ENCODE data around the gene RAVER1. TPM values are rescaled to one million over a fixed set of nuclear protein-coding genes. Genes with fewer than 3 reads are reported as not detected.

Gene RAVER1
- total and polyA plus RNA-seq, 2 of the 13 experiments (the other 11 are each of a cell fraction or from before 2014, with no cell fraction given), result 3.6 to 7.9 TPM

DNA sequence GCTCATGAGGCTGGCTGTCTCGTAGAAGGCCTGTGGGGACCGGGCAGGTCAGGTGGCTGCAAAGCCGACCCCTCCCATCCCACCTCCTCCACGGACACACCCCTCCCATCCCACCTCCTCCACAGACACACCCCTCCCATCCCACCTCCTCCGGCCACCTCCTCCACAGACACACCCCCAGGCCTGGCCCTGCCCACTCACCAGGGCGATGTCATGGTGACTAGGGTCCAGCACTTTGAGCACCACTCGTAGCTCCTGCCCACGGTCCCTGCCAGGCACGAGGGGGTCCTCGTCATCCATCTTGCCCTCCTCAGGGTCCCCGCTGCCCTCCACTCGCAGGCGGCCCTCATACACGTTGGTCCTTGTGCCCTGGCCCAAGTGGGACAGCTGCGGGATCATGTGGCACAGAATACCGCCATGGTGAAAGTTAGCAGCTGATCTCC is 28.3 kb upstream of the RAVER1 start (continued):
- TF ChIP-seq, protein P1, sequence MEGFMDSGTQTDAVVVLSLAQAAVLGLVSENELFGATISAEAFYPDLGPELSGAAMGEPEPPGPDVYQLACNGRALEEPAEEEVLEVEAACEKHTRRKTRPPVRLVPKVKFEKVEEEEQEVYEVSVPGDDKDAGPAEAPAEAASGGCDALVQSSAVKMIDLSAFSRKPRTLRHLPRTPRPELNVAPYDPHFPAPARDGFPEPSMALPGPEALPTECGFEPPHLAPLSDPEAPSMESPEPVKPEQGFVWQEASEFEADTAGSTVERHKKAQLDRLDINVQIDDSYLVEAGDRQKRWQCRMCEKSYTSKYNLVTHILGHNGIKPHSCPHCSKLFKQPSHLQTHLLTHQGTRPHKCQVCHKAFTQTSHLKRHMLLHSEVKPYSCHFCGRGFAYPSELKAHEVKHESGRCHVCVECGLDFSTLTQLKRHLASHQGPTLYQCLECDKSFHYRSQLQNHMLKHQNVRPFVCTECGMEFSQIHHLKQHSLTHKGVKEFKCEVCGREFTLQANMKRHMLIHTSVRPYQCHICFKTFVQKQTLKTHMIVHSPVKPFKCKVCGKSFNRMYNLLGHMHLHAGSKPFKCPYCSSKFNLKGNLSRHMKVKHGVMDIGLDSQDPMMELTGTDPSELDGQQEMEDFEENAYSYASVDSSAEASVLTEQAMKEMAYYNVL (CRISPR knock-in tag; IDR thresholded peaks at IDR 0.05; ENCODE audit: borderline replicate concordance), result no peak
- TF ChIP-seq MAFK (conservative IDR thresholded peaks at IDR 0.05 in 1 of 2, IDR thresholded peaks at IDR 0.05 in 1 of 2; ENCODE audit: low read length in 2 of 2), result no peak
- TF ChIP-seq SUZ12 (IDR thresholded peaks at IDR 0.05; ENCODE audit: low read depth, low read length), result no peak
- TF ChIP-seq MXI1 (IDR thresholded peaks at IDR 0.05; ENCODE audit: borderline replicate concordance, low read depth, low read length), result no peak
- no peak for TF ChIP-seq NFE2L2 (IDR thresholded peaks at IDR 0.05; ENCODE audit: low read length)

DNA sequence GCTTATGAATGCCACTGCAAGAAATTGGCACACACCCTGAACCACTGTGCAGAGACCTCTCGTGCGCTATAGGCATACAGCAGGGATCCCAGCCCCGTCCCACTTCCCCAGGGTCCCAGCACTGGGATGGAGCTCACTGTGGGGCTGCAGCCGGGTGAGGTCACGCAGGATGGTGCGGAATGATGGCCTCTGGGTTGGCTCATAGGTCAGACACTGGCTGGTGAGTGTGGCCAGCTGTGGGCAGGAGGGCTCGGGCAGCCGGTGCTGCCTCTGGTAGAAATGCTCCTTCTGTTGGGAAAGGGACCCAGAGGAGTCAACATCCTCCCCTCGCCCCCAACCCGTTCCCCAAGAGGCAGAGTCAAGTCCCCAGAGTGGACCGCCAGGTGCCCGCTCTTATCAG is 23.1 kb upstream of the RAVER1 start:
- no peak for ATAC-seq
- no peaks in the 10 kb centered on the region for H3K79me2 ChIP-seq (ENCODE audit: insufficient read depth, low read length)
- POLR2A ChIA-PET, result no interaction called here
- H3K4me1 ChIP-seq (ENCODE audit: insufficient read depth, low read length), result no peaks in the 10 kb centered on the region
- WGBS (ENCODE audit: low lambda C conversion rate), result 98% methylated on average over 6 of the region's 12 CpGs
- no peak for TF ChIP-seq TFE3 (CRISPR knock-in tag; IDR thresholded peaks at IDR 0.05)
- no peak for TF ChIP-seq KDM6A (CRISPR knock-in tag; IDR thresholded peaks at IDR 0.05; ENCODE audit: low read depth)
- no peak for TF ChIP-seq ZNF580 (CRISPR knock-in tag; IDR thresholded peaks at IDR 0.05; ENCODE audit: borderline replicate concordance, low read depth)
- TF ChIP-seq PLRG1 (conservative IDR thresholded peaks at IDR 0.05), result no peak
- no peak for TF ChIP-seq CENPT (CRISPR knock-in tag; IDR thresholded peaks at IDR 0.05; ENCODE audit: low read depth)
- peaks cover 6 to 14% of the 10 kb centered on the region in 2 experiments; a peak in 4 of 5 replicates for H3K36me3 ChIP-seq (replicated peaks in 1 of 2; ENCODE audit: control insufficient read depth in 1 of 2, insufficient read depth in 2 of 2, low read length in 2 of 2)
- no peak overlapping the region for H3K4me2 ChIP-seq (ENCODE audit: low read depth, low read length)
- H3K4me3 ChIP-seq (replicated peaks in 1 of 3; ENCODE audit: insufficient read depth in 1 of 3, low read depth in 2 of 3, low read length in 3 of 3), result no peak overlapping the region
- DNase-seq (ENCODE audit: low spot score), result no peak
- no peaks in the 10 kb centered on the region for H4K20me1 ChIP-seq (ENCODE audit: insufficient read depth, low read length)
- H3K9ac ChIP-seq (ENCODE audit: insufficient read depth, low read depth, low read length), result no peak overlapping the region
- no peak overlapping the region for H2AFZ ChIP-seq (ENCODE audit: low read length)
- no peaks in the 10 kb centered on the region for H3K27me3 ChIP-seq (ENCODE audit: control insufficient read depth in 1 of 2, insufficient read depth in 2 of 2, low read length in 2 of 2)
- in situ Hi-C loops (cut with HindIII; ENCODE audit: extremely low pct_ligation_motif_present, low pct_unique_long_range_greater_than_20kb) (no loop called here), intact Hi-C loops (cut with micrococcal nuclease; ENCODE audit: unreplicated experiment) (no loop called here)
- FAIRE-seq, result no peak
- BruUV-seq (replicated peaks), result no TSS peak
- CTCF ChIA-PET (ENCODE audit: low intra/inter-chr PET ratio, low total read pairs), result no interaction called here
- H3K9me3 ChIP-seq (ENCODE audit: low read length), result no peaks in the 10 kb centered on the region
- H3K27ac ChIP-seq (ENCODE audit: extremely low read length, insufficient read depth, low read length), result no peak overlapping the region

Data from HepG2 (cell line).